Right lobe of liver (tissue), 6 donors: ENCODE results near the gene ICAM3. TPM values are rescaled to one million over a fixed set of nuclear protein-coding genes. Genes with fewer than 3 reads are reported as not detected.

Source experiments
- ATAC-seq, 4 donors: fragments of 200-7000 bp; cut with Tn5 transposase; one replicate each; pipeline ENCODE4 v1.9.1; 2020; ENCODE audit warnings: mild to moderate bottlenecking in 4 of 4, moderate library complexity in 4 of 4
- DNase-seq, 3 donors: peaks; one replicate each; pipeline ENCODE4 v3.0.0-alpha.2; 2020
- H3K27ac ChIP-seq, 3 donors: fragments of 200-600 bp; one replicate each; pipeline ENCODE4 v1.8.0; 2022
- H3K27me3 ChIP-seq, 2 donors: fragments of 200-600 bp; one replicate each; pipeline ENCODE4 v1.8.0; 2022
- H3K36me3 ChIP-seq, 4 donors: fragments of 200-600 bp; sonication (generic) in 1 of 4; one replicate each; pipeline versions ENCODE4 v1.5.1 to v1.8.0; 2017 to 2022; ENCODE audit warnings: control low read depth in 1 of 4
- H3K4me1 ChIP-seq, 4 donors: fragments of 200-600 bp; sonication (generic) in 1 of 4; one replicate each; pipeline versions ENCODE4 v1.5.1 to v1.8.0; 2017 to 2022; ENCODE audit warnings: control low read depth in 1 of 4
- H3K4me3 ChIP-seq, 3 donors: fragments of 200-600 bp; one replicate each; pipeline ENCODE4 v1.8.0; 2022
- H3K9me3 ChIP-seq, 4 donors: fragments of 200-600 bp; sonication (generic) in 1 of 4; one replicate each; pipeline versions ENCODE4 v1.5.1 to v1.8.0; 2017 to 2022; ENCODE audit warnings: control low read depth in 1 of 4
- POLR2A ChIP-seq: fragments of 450-650 bp; IDR thresholded peaks from one replicate; pipeline ENCODE4 v1.6.1; 2017; ENCODE audit warnings: antibody characterized with exemption, mild to moderate bottlenecking
- WGBS: methylation state at CpG from one replicate; pipeline ENCODE4 v1.1.6; 2018; ENCODE audit warnings: low coverage, low lambda C conversion rate; ENCODE audit not compliant: insufficient coverage; ENCODE audit errors: missing lambda C conversion rate; 5-methylcytosine and 5-hydroxymethylcytosine counted together
- intact Hi-C, 2 donors: fragments of 100-400 bp; cut with DNase I; formaldehyde crosslinking; loops; one replicate each; pipeline versions ENCODE4 v1.11.2 to v1.14.1; 2022
- total RNA-seq, 6 experiments: library from RNA; depleted of rRNA in 2 of 6; stranded (reverse); fragments of >200 nt in 2 of 6; fragmentation: NEBNext Ultra II Directional in 3 of 6; extraction: Animal tissue kit (Norgen Biotek cat#: 25700) in 3 of 6; gene quantifications; one replicate each; pipeline versions ENCODE4 v1.1.0 to v1.2.4, GENCODE V29; 2016 to 2023
- TF ChIP-seq, protein P1 (sequence below), 4 donors: fragments of 200-600 bp in 3 of 4; fragments of 450-650 bp in 1 of 4; IDR thresholded peaks; one replicate each; pipeline versions ENCODE4 v1.5.1 to v1.8.0; 2016 to 2022; ENCODE audit warnings: antibody characterized with exemption in 4 of 4, mild to moderate bottlenecking in 2 of 4
- donor health status: DM: no; HTN: yes; CAD: no.
- donor health status: DM: no; HTN: no; CAD: no.
- donor health status: DM: no; HTN: no; CAD: no.
- donor health status: DM: no; HTN: yes; CAD: no.
- donor health status: DM: no; HTN: yes; CAD: no.

ICAM3 gene
- total RNA-seq, 6 experiments from 2014 or later: 11.4 to 35.5 (median 22.4) TPM

DNA sequence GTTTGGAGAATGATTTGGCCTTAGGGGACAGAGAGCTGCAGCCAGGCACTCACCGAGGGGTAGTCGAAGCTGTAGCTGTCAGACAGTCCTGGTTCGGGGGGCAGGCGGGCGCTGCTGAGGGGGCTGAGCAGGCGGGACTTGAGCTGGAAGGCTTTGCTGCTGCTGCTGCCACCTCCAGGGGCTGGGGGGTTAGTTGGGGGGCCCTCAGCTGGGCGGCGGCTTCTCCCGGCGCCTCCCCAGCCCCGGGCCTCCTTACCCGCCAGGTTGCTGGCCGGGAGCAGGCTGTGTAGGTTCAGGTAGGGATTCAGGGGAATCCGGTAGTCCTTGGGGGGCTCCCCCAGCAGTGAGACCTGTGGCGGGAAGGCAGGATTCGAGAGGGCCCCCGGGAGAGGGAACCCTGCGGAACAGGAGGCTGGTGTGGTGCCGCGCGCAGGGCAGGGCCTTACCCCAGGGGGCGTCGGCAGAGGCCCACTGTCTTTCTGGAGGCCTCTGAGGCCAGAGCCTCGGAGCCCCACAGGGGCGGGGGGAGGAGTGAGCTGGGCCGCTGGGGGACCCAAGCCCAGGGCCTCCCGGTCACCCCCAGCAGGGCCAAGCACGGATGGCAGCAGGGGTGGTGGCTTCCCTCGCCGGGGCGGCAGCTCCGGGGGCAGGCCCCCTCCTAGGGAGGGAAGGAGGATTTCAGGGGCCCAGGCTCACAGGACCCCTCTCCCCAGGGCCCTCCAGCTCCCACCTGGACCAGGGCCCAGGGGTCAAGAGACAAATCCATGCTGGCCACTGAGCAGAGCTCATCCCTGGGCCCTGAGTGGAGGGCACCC lies 18.6 kb downstream of the ICAM3 start:
- no peak for DNase-seq
- ATAC-seq: peak in 1 of 4 donors; percentile 4
- H3K9me3 ChIP-seq: no peaks in the 10 kb centered on the region
- intact Hi-C loops: no loop called here
- H3K4me1 ChIP-seq: peaks cover 0 to 3% (median 0%) of the 10 kb centered on the region in 4 donors
- no peak for TF ChIP-seq POLR2A
- TF ChIP-seq, protein P1, sequence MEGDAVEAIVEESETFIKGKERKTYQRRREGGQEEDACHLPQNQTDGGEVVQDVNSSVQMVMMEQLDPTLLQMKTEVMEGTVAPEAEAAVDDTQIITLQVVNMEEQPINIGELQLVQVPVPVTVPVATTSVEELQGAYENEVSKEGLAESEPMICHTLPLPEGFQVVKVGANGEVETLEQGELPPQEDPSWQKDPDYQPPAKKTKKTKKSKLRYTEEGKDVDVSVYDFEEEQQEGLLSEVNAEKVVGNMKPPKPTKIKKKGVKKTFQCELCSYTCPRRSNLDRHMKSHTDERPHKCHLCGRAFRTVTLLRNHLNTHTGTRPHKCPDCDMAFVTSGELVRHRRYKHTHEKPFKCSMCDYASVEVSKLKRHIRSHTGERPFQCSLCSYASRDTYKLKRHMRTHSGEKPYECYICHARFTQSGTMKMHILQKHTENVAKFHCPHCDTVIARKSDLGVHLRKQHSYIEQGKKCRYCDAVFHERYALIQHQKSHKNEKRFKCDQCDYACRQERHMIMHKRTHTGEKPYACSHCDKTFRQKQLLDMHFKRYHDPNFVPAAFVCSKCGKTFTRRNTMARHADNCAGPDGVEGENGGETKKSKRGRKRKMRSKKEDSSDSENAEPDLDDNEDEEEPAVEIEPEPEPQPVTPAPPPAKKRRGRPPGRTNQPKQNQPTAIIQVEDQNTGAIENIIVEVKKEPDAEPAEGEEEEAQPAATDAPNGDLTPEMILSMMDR (IDR thresholded peaks at IDR 0.05): no peak
- no peak overlapping the region for H3K4me3 ChIP-seq
- no peak overlapping the region for H3K27ac ChIP-seq
- WGBS: 93% methylated on average over 5 of the region's 32 CpGs
- peaks cover 0 to 84% (median 14%) of the 10 kb centered on the region in 4 donors for H3K36me3 ChIP-seq
- H3K27me3 ChIP-seq: no peaks in the 10 kb centered on the region

DNA sequence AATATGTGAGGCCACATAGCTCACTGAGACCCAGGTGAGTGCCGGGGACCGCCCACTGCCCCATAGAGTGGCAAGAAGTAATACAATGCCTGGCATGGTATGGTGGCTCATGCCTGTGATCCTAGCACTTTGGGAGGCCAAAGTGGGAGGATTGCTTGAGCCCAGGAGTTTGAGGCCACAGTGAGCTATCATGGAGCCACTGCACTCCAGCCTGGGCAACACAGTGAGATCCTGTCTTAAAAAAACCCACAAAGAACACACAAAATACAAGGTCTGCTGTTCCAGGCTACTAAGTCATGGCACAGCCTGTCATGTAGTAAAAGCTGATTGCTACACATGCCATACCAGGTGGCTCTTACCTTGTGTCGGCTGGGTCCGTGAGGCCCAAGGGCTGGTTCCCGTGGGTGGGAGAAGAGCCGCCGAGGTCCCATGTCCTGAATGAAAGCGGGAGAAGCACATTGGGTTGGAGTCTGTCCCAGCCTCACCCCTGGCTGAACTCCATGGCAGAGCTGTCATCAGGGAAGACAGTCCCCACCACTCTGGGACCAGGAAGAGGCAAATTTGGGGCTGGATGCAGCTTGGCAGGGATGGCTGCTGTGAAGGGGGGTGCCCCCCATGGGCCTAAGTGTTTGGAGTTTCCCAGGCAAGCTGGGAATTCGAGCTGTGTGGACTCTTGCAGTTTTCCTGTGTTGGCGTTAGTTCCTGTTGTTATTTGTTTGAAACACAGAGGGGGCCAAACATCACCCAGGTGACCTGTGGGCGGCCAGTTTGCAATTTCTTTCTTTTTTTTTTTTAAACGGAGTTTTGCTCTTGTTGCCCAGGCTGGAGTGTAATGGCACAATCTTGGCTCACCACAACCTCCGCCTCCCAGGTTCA lies 20.4 kb downstream of the ICAM3 start:
- no peak for DNase-seq
- intact Hi-C loops: no loop called here
- WGBS: 73% methylated on average over 5 of the region's 13 CpGs

DNA sequence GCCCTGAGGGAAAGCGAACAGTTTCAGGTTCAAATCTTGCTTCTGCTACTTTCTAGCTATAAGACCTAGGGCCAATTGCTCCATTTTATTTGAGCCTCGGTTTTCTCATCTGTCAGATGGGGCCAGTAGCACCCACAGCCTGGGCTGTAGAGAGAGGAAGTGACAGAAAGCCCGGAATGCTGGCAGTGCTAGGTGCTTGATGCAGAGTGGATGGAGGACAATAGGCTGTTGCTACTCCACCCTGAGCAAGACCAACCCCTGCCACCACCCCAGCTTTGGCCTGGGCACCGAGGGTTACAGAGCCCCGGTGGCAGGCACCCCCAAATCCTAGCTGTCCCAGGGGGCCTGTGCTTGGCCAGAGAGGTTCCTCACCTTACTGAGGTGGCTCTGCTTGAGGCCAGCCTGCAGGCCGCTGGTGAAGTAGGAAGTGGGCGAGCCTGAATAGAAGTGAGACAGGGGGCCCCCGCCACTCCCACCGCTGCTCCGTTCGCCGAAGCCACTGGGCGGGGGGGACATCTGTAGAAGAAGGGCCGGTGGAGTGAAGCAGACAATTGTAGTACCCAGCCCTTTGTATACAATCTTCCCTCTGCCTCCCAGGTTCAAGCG lies 21.5 kb downstream of the ICAM3 start:
- intact Hi-C loops: no loop called here
- no peaks in the 10 kb centered on the region for H3K27me3 ChIP-seq
- no peak for TF ChIP-seq POLR2A
- TF ChIP-seq, protein P1 (IDR thresholded peaks at IDR 0.05): no peak
- WGBS: 92% methylated on average over 4 of the region's 15 CpGs
- peaks cover 0 to 6% (median 2%) of the 10 kb centered on the region in 4 donors for H3K4me1 ChIP-seq
- H3K36me3 ChIP-seq: peaks cover 0 to 57% (median 12%) of the 10 kb centered on the region in 4 donors
- no peaks in the 10 kb centered on the region for H3K9me3 ChIP-seq
- ATAC-seq (no peak), DNase-seq (no peak)
- no peak overlapping the region for H3K27ac ChIP-seq
- no peak overlapping the region for H3K4me3 ChIP-seq

More for the DNA sequence above, 20.4 kb downstream of the ICAM3 start:
- Histone ChIP-seq H3K36me3 (peaks cover 0 to 67% (median 12%) of the 10 kb centered on the region in 4 donors), H3K9me3 (no peaks in the 10 kb centered on the region), H3K4me3 (no peak overlapping the region), H3K27me3 (no peaks in the 10 kb centered on the region), H3K4me1 (peaks cover 0 to 6% (median 2%) of the 10 kb centered on the region in 4 donors), H3K27ac (no peak overlapping the region)
- no peak for TF ChIP-seq POLR2A
- TF ChIP-seq, protein P1 (IDR thresholded peaks at IDR 0.05): no peak
- ATAC-seq: no peak

DNA sequence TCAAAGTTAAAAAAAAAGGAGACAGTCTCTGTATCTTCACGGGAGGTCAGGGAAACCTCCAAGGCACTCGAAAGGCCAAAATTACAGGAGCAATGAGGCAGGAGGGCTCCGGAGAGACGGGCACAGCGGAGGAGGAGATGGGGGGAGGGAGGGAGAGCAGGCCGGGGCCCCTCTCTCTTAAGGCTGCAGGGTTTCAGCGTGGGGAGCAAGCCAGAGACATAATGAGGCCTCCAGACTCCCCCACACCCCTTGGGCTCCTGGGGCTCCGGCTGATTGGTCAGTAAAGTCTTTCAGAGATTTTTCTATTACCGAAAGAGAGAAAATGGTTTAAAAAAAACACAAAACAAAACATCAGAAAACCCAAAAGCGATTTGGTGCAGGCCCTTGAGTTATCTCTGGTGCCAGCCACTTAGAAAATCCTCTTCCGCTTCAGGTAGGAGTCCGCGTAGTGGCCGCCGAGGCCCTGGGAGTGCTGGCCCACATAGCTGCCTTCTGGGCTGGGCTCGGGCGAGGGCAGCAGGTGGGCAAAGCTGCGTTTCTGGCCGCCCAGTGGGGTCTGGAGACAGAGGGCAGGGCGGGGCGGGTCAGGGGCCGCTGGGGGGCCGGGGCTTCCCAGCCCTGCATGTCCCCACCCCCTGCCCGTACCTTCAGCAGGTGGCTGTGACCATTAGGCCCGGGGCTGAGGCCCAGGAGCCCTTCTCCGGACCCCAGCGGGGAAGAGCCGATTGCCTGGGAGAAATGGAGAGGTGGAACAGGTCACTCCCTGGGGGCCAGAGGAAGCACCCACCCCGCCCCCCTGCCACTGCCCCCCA lies 22.2 kb downstream of the ICAM3 start:
- TF ChIP-seq, protein P1 (IDR thresholded peaks at IDR 0.05): no peak
- Histone ChIP-seq H3K9me3 (no peaks in the 10 kb centered on the region), H3K4me1 (peaks cover 0 to 6% (median 2%) of the 10 kb centered on the region in 4 donors), H3K36me3 (peaks cover 0 to 50% (median 12%) of the 10 kb centered on the region in 4 donors), H3K27me3 (no peaks in the 10 kb centered on the region), H3K27ac (no peak overlapping the region), H3K4me3 (no peak overlapping the region)
- 81% methylated on average over 13 of the region's 29 CpGs for WGBS
- no peak for ATAC-seq
- no peak for DNase-seq
- intact Hi-C loops: no loop called here
